IPS-18c (cell line): Measurements from ENCODE around the gene JAML.

Source experiments
- H3K4me3 ChIP-seq: 2 replicates; pipeline ENCODE4 v1.7.0; 2013; ENCODE audit warnings: low read depth, mild to moderate bottlenecking, low read length, moderate library complexity; ENCODE audit not compliant: insufficient read depth
- H3K9me3 ChIP-seq: one replicate; pipeline ENCODE4 v1.6.1; 2013; ENCODE audit warnings: mild to moderate bottlenecking, low read length, moderate library complexity; ENCODE audit not compliant: control insufficient read depth, insufficient read depth

JAML gene

GRCh38 chr11:118226296-118226695 is 1.5 kb upstream of the JAML start:
- Histone ChIP-seq H3K9me3 (no peaks in the 10 kb centered on the region), H3K4me3 (no peak overlapping the region)

- no peaks in the 10 kb centered on the region for H3K9me3 ChIP-seq
- H3K4me3 ChIP-seq = no peak overlapping the region
Measured at GRCh38 chr11:118223992-118224391, 819 bp downstream of the JAML start.

- Histone ChIP-seq H3K4me3 (no peak overlapping the region), H3K9me3 (no peaks in the 10 kb centered on the region)
Measured at GRCh38 chr11:118223570-118223969, 1.2 kb downstream of the JAML start.

GRCh38 chr11:118222437-118222836 is 2.4 kb downstream of the JAML start:
- no peak overlapping the region for H3K4me3 ChIP-seq

DNA sequence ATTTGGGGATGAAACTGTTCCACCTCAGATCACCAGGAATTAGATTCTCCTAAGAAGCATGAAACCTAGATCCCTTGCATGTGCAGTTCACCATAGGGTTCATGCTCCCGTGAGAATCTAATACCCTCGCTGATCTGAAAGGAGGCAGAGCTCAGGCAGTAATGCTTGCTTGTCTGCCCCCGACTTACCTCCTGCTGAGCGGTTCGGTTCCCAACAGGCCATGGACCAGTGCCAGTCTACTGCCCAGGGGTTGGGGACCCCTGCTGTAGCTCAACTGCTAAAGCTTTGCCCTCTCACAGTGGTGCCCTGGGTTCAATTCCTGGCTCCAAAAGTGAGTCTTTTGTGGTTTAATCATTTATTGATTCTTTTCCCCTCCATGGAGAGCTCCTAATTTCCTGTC is 3.4 kb downstream of the JAML start:
- Histone ChIP-seq H3K4me3 (no peak overlapping the region), H3K9me3 (no peaks in the 10 kb centered on the region)

More at GRCh38 chr11:118222437-118222836, 2.4 kb downstream of the JAML start:
- H3K9me3 ChIP-seq = no peaks in the 10 kb centered on the region

DNA sequence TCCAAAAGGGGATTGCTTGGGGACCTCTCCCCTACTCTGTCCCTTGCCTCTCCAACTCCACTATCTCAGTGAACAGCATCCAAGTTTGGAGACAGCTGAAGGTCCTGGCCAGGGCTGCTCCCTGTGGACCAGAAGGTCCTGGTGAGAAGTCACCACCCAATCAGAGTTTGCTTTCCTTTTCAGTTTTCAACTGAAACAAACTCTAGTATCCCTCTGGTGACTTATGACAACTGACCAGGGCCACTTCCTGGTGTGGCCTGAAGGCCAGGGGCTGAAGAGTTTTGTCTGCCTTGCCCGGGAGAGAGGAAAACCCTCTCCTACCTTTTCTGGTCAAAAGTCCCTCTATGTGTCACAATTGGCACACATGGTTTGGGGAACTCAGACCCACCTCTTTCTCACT is 5.1 kb downstream of the JAML start:
- H3K4me3 ChIP-seq = no peak overlapping the region
- H3K9me3 ChIP-seq = no peaks in the 10 kb centered on the region

DNA sequence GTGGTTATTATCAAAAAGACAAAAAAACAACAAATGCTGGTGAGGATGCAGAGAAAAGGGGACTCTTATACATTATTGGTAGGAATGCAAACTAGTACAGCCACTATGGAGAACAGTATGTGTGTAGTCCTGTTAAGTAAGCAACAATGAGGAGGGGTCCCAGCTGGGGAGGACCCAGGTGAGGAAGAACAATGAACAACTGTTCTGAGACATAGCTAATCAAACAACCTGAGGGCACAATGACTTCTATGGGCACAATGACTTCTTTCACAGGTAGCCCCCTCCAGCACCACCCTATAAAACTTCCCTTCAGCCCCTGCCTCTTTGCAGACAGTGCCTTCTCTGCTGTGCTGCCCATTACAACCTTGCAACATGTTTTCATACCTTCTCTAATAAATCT is 5.6 kb downstream of the JAML start:
- H3K4me3 ChIP-seq = no peak overlapping the region
- no peaks in the 10 kb centered on the region for H3K9me3 ChIP-seq

- Histone ChIP-seq H3K4me3 (no peak overlapping the region), H3K9me3 (no peaks in the 10 kb centered on the region)
Measured at GRCh38 chr11:118217575-118217974, 7.2 kb downstream of the JAML start.

DNA sequence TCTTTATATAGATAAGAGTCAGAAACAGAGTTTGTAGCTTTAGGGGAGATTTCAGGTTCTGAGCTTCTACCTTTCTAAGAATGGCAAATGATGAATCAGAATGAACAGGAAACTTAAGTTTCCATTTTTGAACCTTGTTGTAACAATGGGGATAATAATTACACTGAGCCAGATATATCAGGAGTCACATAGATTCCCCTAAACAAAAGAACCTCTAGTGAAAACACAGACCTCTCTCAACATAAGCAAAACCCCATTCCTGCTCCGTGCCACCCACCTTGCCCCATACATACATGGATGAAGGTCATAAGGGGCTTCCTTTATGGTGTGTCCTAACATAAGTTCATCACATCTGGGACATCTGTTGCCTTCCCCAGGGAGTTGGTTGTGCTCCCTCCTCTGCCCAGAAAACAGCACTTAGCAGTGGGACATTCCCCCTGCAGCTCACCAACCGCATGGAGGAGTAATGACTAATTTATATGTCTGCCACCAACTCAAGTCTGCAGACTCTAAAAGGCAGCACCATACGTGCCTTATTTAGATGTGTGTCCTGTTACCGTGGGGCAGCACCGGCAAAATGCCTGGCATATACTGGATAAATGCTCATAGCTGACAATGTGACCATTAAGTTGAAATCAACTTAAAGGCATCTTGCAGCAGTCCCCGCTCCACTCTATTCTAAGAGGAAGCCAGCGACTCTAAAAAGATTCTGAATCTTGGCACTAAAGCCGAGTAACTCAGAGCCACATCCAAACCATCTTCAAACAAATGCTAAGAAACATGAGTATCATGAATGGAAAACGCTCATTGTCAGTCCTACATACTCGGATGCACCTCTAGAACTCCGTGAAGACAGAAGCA is 8.0 kb downstream of the JAML start:
- Histone ChIP-seq H3K9me3 (no peaks in the 10 kb centered on the region), H3K4me3 (no peak overlapping the region)

- no peak overlapping the region for H3K4me3 ChIP-seq
- H3K9me3 ChIP-seq = no peaks in the 10 kb centered on the region
Measured at GRCh38 chr11:118215765-118216164, 9.0 kb downstream of the JAML start.

DNA sequence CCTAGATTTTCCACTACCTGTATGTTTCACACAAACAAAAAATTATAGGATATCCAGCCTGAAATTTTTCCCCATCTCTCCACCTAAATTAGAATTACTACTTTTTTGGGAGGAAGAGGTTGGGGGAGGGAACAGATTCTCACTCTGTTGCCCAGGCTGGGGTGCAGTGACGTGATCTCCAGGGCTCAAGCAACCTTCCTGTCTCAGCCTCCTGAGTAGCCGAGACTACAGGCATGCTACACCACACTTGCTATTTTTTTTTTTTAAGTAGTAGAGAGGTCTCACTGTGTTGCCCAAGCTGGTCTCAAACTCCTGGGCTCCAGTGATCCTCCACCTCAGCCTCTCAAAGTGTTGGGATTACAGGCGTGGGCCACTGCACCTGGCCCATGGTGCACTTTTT is 9.5 kb downstream of the JAML start:
- Histone ChIP-seq H3K4me3 (no peak overlapping the region), H3K9me3 (no peaks in the 10 kb centered on the region)

GRCh38 chr11:118214210-118214914 is 10.4 kb downstream of the JAML start:
- Histone ChIP-seq H3K4me3 (no peak overlapping the region), H3K9me3 (no peaks in the 10 kb centered on the region)

DNA sequence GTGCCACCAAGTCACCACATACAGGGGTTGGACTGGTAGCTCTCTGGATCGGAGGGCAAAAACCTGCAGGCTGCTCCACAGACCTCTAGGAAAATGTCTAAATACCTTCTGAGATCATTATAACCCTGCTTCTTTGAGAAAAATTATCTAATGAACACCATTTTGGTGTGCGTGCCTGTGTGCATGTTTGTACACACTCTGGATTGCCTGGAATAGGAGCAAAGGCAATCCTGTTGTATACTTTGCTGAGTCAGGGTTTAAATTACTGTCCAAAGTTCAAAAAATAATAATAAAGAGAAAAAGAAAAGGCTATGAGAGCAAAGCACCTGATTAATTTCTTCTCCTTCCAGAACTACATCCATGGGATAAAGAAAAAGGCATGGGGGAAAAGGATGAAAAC is 11.0 kb downstream of the JAML start:
- H3K4me3 ChIP-seq = no peak overlapping the region
- no peaks in the 10 kb centered on the region for H3K9me3 ChIP-seq

GRCh38 chr11:118213201-118213600 is 11.6 kb downstream of the JAML start:
- no peak overlapping the region for H3K4me3 ChIP-seq

DNA sequence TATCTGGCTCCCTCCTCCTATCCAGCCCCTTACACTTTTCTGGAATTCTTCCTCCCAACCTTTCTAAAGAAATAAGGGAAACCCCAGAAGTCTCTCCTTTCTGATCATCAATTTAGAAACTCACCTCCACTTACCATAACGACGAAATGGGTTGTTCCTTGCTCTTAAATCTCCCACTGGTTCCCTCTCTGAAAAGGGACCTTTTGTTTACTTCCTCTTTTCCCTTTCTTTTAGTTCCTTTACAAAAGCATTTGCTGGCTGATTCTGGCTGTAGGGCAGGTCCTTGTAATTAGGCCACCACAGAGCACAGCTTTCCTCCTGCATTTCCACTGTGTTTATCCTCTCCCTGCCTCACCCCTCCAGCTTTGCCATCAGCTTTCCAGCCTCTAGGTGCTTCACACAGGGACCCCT is 12.0 kb downstream of the JAML start:
- H3K9me3 ChIP-seq = no peaks in the 10 kb centered on the region
- no peak overlapping the region for H3K4me3 ChIP-seq

More at GRCh38 chr11:118213201-118213600, 11.6 kb downstream of the JAML start:
- no peaks in the 10 kb centered on the region for H3K9me3 ChIP-seq

GRCh38 chr11:118212131-118212725 is 12.6 kb downstream of the JAML start:
- H3K4me3 ChIP-seq = no peak overlapping the region

GRCh38 chr11:118211006-118211405 is 13.8 kb downstream of the JAML start:
- H3K4me3 ChIP-seq = no peak overlapping the region
- no peaks in the 10 kb centered on the region for H3K9me3 ChIP-seq

More at GRCh38 chr11:118212131-118212725, 12.6 kb downstream of the JAML start:
- no peaks in the 10 kb centered on the region for H3K9me3 ChIP-seq

GRCh38 chr11:118210323-118210722 is 14.5 kb downstream of the JAML start:
- no peak overlapping the region for H3K4me3 ChIP-seq

More at GRCh38 chr11:118210323-118210722, 14.5 kb downstream of the JAML start:
- H3K9me3 ChIP-seq = no peaks in the 10 kb centered on the region
